Stimulated activated CD8-positive, alpha-beta memory T cell treated with anti-CD3 and anti-CD28 coated beads, Interleukin-12 subunit alpha, Interleukin-12 subunit beta, amount 100 ng/mL, for 4 hours (primary cell): ENCODE measurements around the gene LPCAT3.
"Not testable (repeated sequence)": the region's sequence is repeated elsewhere in the genome, so short reads cannot be mapped to it uniquely, and the experiment has no call there.

Experiments used
- DNase-seq: peaks from one replicate; pipeline ENCODE4 v3.0.0-alpha.2; 2020; ENCODE audit warnings: low read depth

The LPCAT3 gene

GRCh38 chr12:7018350-7019042, at the start of gene LPCAT3:
LPCAT3 (minus strand) TSS chr12:7018476; CDS start chr12:7018424, 52 bp downstream.
- peak; percentile 94 for DNase-seq

- DNase-seq = no peak
Observed at GRCh38 chr12:7067096-7067495, 48.8 kb upstream of the LPCAT3 start.

GRCh38 chr12:7066596-7066995, 48.3 kb upstream of the LPCAT3 start:
- DNase-seq = no peak

GRCh38 chr12:7065073-7065623, 46.9 kb upstream of the LPCAT3 start:
- no peak for DNase-seq

- DNase-seq = no peak
Observed at GRCh38 chr12:7064516-7064915, 46.2 kb upstream of the LPCAT3 start.

- no peak for DNase-seq
Observed at GRCh38 chr12:7061596-7061995, 43.3 kb upstream of the LPCAT3 start.

GRCh38 chr12:7061138-7061537, 42.9 kb upstream of the LPCAT3 start:
- DNase-seq = no peak

GRCh38 chr12:7060353-7060954, 42.2 kb upstream of the LPCAT3 start, which contains the start of gene C1S:
C1S (plus strand) TSS chr12:7060718; CDS start chr12:7061913, 1,195 bp downstream.
- no peak for DNase-seq

GRCh38 chr12:7059780-7060179, 41.5 kb upstream of the LPCAT3 start:
- DNase-seq = no peak

GRCh38 chr12:7058850-7059395, 40.6 kb upstream of the LPCAT3 start:
- no peak for DNase-seq

GRCh38 chr12:7058163-7058845, 40.0 kb upstream of the LPCAT3 start:
- DNase-seq = no peak

- not testable (repeated sequence) for DNase-seq
Observed at GRCh38 chr12:7055736-7056135, 37.5 kb upstream of the LPCAT3 start.

GRCh38 chr12:7054925-7055324, 36.6 kb upstream of the LPCAT3 start:
- DNase-seq = no peak

GRCh38 chr12:7049973-7050372, 31.7 kb upstream of the LPCAT3 start:
- DNase-seq = not testable (repeated sequence)

- not testable (repeated sequence) for DNase-seq
Observed at GRCh38 chr12:7049445-7049951, 31.2 kb upstream of the LPCAT3 start.

GRCh38 chr12:7047306-7047705, 29.0 kb upstream of the LPCAT3 start:
- no peak for DNase-seq

- DNase-seq = no peak
Observed at GRCh38 chr12:7046383-7047105, 28.3 kb upstream of the LPCAT3 start.

GRCh38 chr12:7045913-7046312, 27.6 kb upstream of the LPCAT3 start:
- no peak for DNase-seq

- no peak for DNase-seq
Observed at GRCh38 chr12:7042842-7043241, 24.6 kb upstream of the LPCAT3 start.

GRCh38 chr12:7039403-7039802, 21.1 kb upstream of the LPCAT3 start:
- DNase-seq = no peak

- DNase-seq = no peak
Observed at GRCh38 chr12:7038591-7038990, 20.3 kb upstream of the LPCAT3 start.

- not testable (repeated sequence) for DNase-seq
Observed at GRCh38 chr12:7037411-7037810, 19.1 kb upstream of the LPCAT3 start.
